Endometrium (tissue), 2 donors: ENCODE data around the gene CHMP4A.

ENCODE experiments used
- FAIRE-seq: peaks from 2 replicates; lab custom pipeline; 2012; peaks lifted over from hg19 to GRCh38; lab: Jason Lieb, UNC
- donor health status: control.
- donor health status: control.

Gene CHMP4A

GRCh38 chr14:24212924-24213865 lies at the start of gene CHMP4A:
Gene CHMP4A, minus strand, starts transcription at chr14:24213488. Its CDS starts 49 bp downstream, at chr14:24213439.
- FAIRE-seq = peak; percentile 83

GRCh38 chr14:24261969-24262327 lies 48.7 kb upstream of the CHMP4A start:
- FAIRE-seq = no peak

GRCh38 chr14:24261256-24261968 lies 48.1 kb upstream of the CHMP4A start:
- no peak for FAIRE-seq

- no peak for FAIRE-seq
Measured at GRCh38 chr14:24260780-24261157, 47.5 kb upstream of the CHMP4A start.

GRCh38 chr14:24260026-24260779 lies 46.9 kb upstream of the CHMP4A start:
- no peak for FAIRE-seq

GRCh38 chr14:24259282-24260025 lies 46.2 kb upstream of the CHMP4A start:
- no peak for FAIRE-seq

- no peak for FAIRE-seq
Measured at GRCh38 chr14:24258548-24259265, 45.4 kb upstream of the CHMP4A start.

- no peak for FAIRE-seq
Measured at GRCh38 chr14:24258119-24258518, 44.8 kb upstream of the CHMP4A start.

- FAIRE-seq = no peak
Measured at GRCh38 chr14:24256960-24257359, 43.7 kb upstream of the CHMP4A start.

- FAIRE-seq = no peak
Measured at GRCh38 chr14:24255931-24256711, 42.8 kb upstream of the CHMP4A start.

GRCh38 chr14:24255438-24255837 lies 42.1 kb upstream of the CHMP4A start:
- no peak for FAIRE-seq

GRCh38 chr14:24254630-24255392 lies 41.5 kb upstream of the CHMP4A start:
- FAIRE-seq = no peak

GRCh38 chr14:24253936-24254335 lies 40.6 kb upstream of the CHMP4A start:
- no peak for FAIRE-seq

- FAIRE-seq = no peak
Measured at GRCh38 chr14:24252289-24253124, 39.2 kb upstream of the CHMP4A start.

- no peak for FAIRE-seq
Measured at GRCh38 chr14:24251880-24252288, 38.6 kb upstream of the CHMP4A start.

GRCh38 chr14:24250354-24250753 lies 37.1 kb upstream of the CHMP4A start:
- no peak for FAIRE-seq

- no peak for FAIRE-seq
Measured at GRCh38 chr14:24249230-24250021, 36.1 kb upstream of the CHMP4A start.

- FAIRE-seq = no peak
Measured at GRCh38 chr14:24247422-24247821, 34.1 kb upstream of the CHMP4A start.
